ENCODE measurements around the gene GDA. TPM values are rescaled to one million over a fixed set of nuclear protein-coding genes. Genes with fewer than 3 reads are reported as not detected.

GDA gene
- total and polyA plus RNA-seq, 2 of the 4 experiments (the other 2 are of a cell fraction): not detected

DNA sequence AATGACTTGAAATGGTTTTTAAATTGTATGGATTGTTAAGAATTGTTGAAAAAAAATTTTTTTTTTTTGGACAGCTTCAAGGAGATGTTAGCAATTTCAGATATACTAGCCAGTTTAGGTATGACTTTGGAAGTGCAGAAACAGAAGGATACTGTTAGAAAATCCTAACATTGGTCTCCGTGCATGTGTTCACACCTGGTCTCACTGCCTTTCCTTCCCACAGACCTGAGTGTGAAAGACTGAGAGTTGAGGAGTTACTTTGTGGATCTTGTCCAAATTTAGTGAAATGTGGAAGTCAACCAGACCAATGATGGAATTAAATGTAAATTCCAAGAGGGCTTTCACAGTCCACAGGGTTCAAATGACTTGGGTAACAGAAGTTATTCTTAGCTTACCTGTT lies 102.3 kb downstream of the GDA start:
- Histone ChIP-seq H3K4me2 (ENCODE audit: low read depth, low read length) (no peak overlapping the region), H2BK5ac (ENCODE audit: low read depth, low read length, poor library complexity, severe bottlenecking) (no peak overlapping the region), H4K20me1 (ENCODE audit: insufficient read depth, low read length) (no peaks in the 10 kb centered on the region), H3K56ac (ENCODE audit: extremely low read depth, insufficient read depth, low read length) (no peak overlapping the region), H4K91ac (ENCODE audit: insufficient read depth, low read depth, low read length) (no peak overlapping the region), H3K14ac (replicated peaks; ENCODE audit: low read depth, low read length) (no peak overlapping the region), H4K5ac (ENCODE audit: low read depth, low read length) (no peak overlapping the region), H3K36me3 (ENCODE audit: control insufficient read depth, insufficient read depth, low read length) (no peaks in the 10 kb centered on the region), H2AK5ac (ENCODE audit: low read depth, low read length) (no peak overlapping the region), H3K9ac (ENCODE audit: low read depth, low read length) (no peak overlapping the region), H3K23ac (ENCODE audit: low read depth, low read length) (no peak overlapping the region), H2BK20ac (ENCODE audit: low read depth, low read length) (no peak overlapping the region), H2AK9ac (replicated peaks; ENCODE audit: low read depth, low read length, poor library complexity) (no peak overlapping the region), H2AFZ (replicated peaks; ENCODE audit: low read length, poor library complexity) (no peak overlapping the region), H3K4ac (ENCODE audit: low read depth, low read length) (no peak overlapping the region), H3K27ac (ENCODE audit: insufficient read depth, low read length) (no peak overlapping the region), H3K9me1 (ENCODE audit: insufficient read depth, low read length) (no peaks in the 10 kb centered on the region), H2BK120ac (ENCODE audit: low read depth, low read length) (no peak overlapping the region), H3K27me3 (ENCODE audit: control insufficient read depth, insufficient read depth, low read length) (no peaks in the 10 kb centered on the region; the same call in 1 of the 2 replicates), H2BK15ac (ENCODE audit: low read depth, low read length) (no peak overlapping the region), H3K4me3 (ENCODE audit: insufficient read depth, low read depth, low read length) (no peak overlapping the region), H3K18ac (ENCODE audit: low read depth, low read length) (no peak overlapping the region), H3K79me1 (ENCODE audit: low read depth in 1 of 2, low read length in 2 of 2) (no peaks in the 10 kb centered on the region), H3K9me3 (ENCODE audit: control insufficient read depth, insufficient read depth, low read length) (no peaks in the 10 kb centered on the region), H4K8ac (ENCODE audit: low read depth in 2 of 2, low read length in 2 of 2) (no peak overlapping the region), H3K4me1 (ENCODE audit: control insufficient read depth, insufficient read depth, low read length) (no peaks in the 10 kb centered on the region)
- intact Hi-C loops (cut with micrococcal nuclease) (no loop called here), in situ Hi-C loops (cut with MboI; ENCODE audit: low sequenced_read_pairs) (loop anchor here (25.0 kb wide), 1 partner anchor 439 kb away; no protein-coding TSS in a partner anchor), dilution Hi-C loops (cut with HindIII; ENCODE audit: low sequenced_read_pairs, unreplicated experiment) (no loop called here)
- CTCF ChIA-PET: no interaction called here
- WGBS, 2 experiments (ENCODE audit: extremely low coverage in 2 of 2, insufficient read length in 1 of 2): no CpG with 5 or more reads among the region's 1 CpG
- TF ChIP-seq SMC3 (IDR thresholded peaks at IDR 0.05; ENCODE audit: low read depth, low read length) (no peak), BHLHE40 (IDR thresholded peaks at IDR 0.05; ENCODE audit: low read depth, low read length) (no peak), FOS (IDR thresholded peaks at IDR 0.05; ENCODE audit: low read depth, low read length) (no peak), RFX5 (IDR thresholded peaks at IDR 0.05; ENCODE audit: low read depth, low read length) (no peak), MXI1 (IDR thresholded peaks at IDR 0.05; ENCODE audit: borderline replicate concordance, low read depth, low read length) (no peak), CHD1 (IDR thresholded peaks at IDR 0.05; ENCODE audit: low read depth, low read length) (no peak), RAD21 (IDR thresholded peaks at IDR 0.05; ENCODE audit: low read length) (no peak), NFE2L2 (IDR thresholded peaks at IDR 0.05; ENCODE audit: low read depth, low read length) (no peak), RCOR1 (IDR thresholded peaks at IDR 0.05; ENCODE audit: insufficient replicate concordance, low read length) (no peak), MAFK (IDR thresholded peaks at IDR 0.05; ENCODE audit: low read depth, low read length) (no peak), POLR2A (IDR thresholded peaks at IDR 0.05; ENCODE audit: low read depth, low read length) (no peak), MAZ (IDR thresholded peaks at IDR 0.05; ENCODE audit: borderline replicate concordance, low read depth, low read length) (no peak)
- TF ChIP-seq, protein P1, sequence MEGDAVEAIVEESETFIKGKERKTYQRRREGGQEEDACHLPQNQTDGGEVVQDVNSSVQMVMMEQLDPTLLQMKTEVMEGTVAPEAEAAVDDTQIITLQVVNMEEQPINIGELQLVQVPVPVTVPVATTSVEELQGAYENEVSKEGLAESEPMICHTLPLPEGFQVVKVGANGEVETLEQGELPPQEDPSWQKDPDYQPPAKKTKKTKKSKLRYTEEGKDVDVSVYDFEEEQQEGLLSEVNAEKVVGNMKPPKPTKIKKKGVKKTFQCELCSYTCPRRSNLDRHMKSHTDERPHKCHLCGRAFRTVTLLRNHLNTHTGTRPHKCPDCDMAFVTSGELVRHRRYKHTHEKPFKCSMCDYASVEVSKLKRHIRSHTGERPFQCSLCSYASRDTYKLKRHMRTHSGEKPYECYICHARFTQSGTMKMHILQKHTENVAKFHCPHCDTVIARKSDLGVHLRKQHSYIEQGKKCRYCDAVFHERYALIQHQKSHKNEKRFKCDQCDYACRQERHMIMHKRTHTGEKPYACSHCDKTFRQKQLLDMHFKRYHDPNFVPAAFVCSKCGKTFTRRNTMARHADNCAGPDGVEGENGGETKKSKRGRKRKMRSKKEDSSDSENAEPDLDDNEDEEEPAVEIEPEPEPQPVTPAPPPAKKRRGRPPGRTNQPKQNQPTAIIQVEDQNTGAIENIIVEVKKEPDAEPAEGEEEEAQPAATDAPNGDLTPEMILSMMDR (conservative IDR thresholded peaks at IDR 0.05; ENCODE audit: low read depth, low read length): no peak
- ATAC-seq (ENCODE audit: low read depth) (no peak), DNase-seq (no peak)
- no TSS peak for BruUV-seq (replicated peaks)
- POLR2A ChIA-PET (ENCODE audit: unreplicated experiment): no interaction called here
